Keratinocyte (primary cell): ENCODE measurements around the gene DGLUCY.

Experiments used
- EZH2 ChIP-seq: IDR thresholded peaks from one replicate; pipeline ENCODE4 v1.6.1; 2012; ENCODE audit warnings: inconsistent platforms, mild to moderate bottlenecking, low read length, moderate library complexity
- TF ChIP-seq, protein P1 (sequence below), 3 experiments: IDR thresholded peaks in 1 of 3; conservative IDR thresholded peaks in 1 of 3; optimal IDR thresholded peaks in 1 of 3; 2 replicates in 2 of 3; 3 replicates in 1 of 3; pipeline versions ENCODE3 to v1.5.1; 2011; ENCODE audit warnings: low read length in 3 of 3, mild to moderate bottlenecking in 3 of 3, moderate library complexity in 2 of 3, control low read depth in 1 of 3, inconsistent platforms in 1 of 3; ENCODE audit not compliant: insufficient read depth in 2 of 3; ENCODE audit errors: extremely low read depth in 1 of 3

DNA sequence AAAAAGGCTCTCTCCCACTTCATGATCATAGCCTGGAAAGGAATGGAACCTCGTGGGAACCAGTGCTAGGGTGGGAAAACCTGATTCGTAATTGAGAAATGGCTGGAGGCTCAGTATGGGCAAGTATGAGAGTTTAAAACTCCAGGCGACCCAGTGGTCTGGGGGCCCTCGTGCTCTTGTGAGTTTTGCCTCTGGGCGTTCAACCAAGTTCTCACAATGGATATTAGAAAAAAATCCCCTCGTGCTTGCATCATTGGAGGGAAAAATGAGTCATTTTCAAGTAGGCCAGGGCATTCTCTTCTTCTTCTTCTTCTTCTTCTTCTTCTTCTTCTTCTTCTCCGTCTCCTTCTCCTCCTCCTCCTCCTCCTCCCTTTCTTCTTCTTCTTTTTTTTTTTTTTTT lies 91.6 kb downstream of the DGLUCY start:
- no peak for TF ChIP-seq EZH2
- TF ChIP-seq, protein P1, sequence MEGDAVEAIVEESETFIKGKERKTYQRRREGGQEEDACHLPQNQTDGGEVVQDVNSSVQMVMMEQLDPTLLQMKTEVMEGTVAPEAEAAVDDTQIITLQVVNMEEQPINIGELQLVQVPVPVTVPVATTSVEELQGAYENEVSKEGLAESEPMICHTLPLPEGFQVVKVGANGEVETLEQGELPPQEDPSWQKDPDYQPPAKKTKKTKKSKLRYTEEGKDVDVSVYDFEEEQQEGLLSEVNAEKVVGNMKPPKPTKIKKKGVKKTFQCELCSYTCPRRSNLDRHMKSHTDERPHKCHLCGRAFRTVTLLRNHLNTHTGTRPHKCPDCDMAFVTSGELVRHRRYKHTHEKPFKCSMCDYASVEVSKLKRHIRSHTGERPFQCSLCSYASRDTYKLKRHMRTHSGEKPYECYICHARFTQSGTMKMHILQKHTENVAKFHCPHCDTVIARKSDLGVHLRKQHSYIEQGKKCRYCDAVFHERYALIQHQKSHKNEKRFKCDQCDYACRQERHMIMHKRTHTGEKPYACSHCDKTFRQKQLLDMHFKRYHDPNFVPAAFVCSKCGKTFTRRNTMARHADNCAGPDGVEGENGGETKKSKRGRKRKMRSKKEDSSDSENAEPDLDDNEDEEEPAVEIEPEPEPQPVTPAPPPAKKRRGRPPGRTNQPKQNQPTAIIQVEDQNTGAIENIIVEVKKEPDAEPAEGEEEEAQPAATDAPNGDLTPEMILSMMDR (optimal IDR thresholded peaks at IDR 0.05 in 1 of 3, IDR thresholded peaks at IDR 0.05 in 1 of 3, conservative IDR thresholded peaks at IDR 0.05 in 1 of 3; ENCODE audit: extremely low read depth in 1 of 3, insufficient read depth in 2 of 3, low read length in 3 of 3) = no peak
